Ectodermal cell (in vitro differentiated cells): ENCODE data around the gene PTPN4.
"Not testable (repeated sequence)": the region's sequence is repeated elsewhere in the genome, so short reads cannot be mapped to it uniquely, and the experiment has no call there.

Source experiments
- H3K27ac ChIP-seq: 2 replicates; pipeline ENCODE4 v1.7.0; 2013; ENCODE audit warnings: mild to moderate bottlenecking, low read depth, low read length; ENCODE audit not compliant: insufficient read depth, poor library complexity, severe bottlenecking
- H3K27me3 ChIP-seq: 2 replicates; pipeline ENCODE4 v1.7.0; 2013; ENCODE audit warnings: mild to moderate bottlenecking, low read length; ENCODE audit not compliant: insufficient read depth, control insufficient read depth, poor library complexity, severe bottlenecking
- H3K36me3 ChIP-seq: one replicate; pipeline ENCODE4 v1.7.0; 2013; ENCODE audit warnings: low read length; ENCODE audit not compliant: control insufficient read depth, insufficient read depth
- H3K4me1 ChIP-seq: one replicate; pipeline ENCODE4 v1.7.0; 2013; ENCODE audit warnings: low read length; ENCODE audit not compliant: control insufficient read depth, insufficient read depth
- H3K4me3 ChIP-seq: 2 replicates; pipeline ENCODE4 v1.7.0; 2013; ENCODE audit warnings: low read depth, low read length, control low read depth; ENCODE audit not compliant: insufficient read depth
- H3K9me3 ChIP-seq: 2 replicates; pipeline ENCODE4 v1.7.0; 2013; ENCODE audit warnings: mild to moderate bottlenecking, low read length, moderate library complexity; ENCODE audit not compliant: control insufficient read depth
- WGBS, 2 experiments: methylation state at CpG; one replicate each; pipeline ENCODE4 v1.1.7; 2013; ENCODE audit warnings: missing lambda C conversion rate in 2 of 2; 5-methylcytosine and 5-hydroxymethylcytosine counted together

PTPN4 gene

GRCh38 chr2:120012363-120012762 lies 252.6 kb downstream of the PTPN4 start:
- Histone ChIP-seq H3K27ac (peak overlapping the region; percentile 50), H3K9me3 (no peaks in the 10 kb centered on the region), H3K4me3 (peak overlapping the region; percentile 65), H3K27me3 (no peaks in the 10 kb centered on the region), H3K36me3 (no peaks in the 10 kb centered on the region), H3K4me1 (no peaks in the 10 kb centered on the region)
- 51 to 55% methylated on average over 8 of the region's 8 CpGs for WGBS, 2 experiments

- no peaks in the 10 kb centered on the region for H3K4me1 ChIP-seq
- H3K4me3 ChIP-seq: peak within 1 kb of the TSS; percentile 65
- H3K36me3 ChIP-seq: no peaks in the 10 kb centered on the region
- no peaks in the 10 kb centered on the region for H3K9me3 ChIP-seq
- H3K27ac ChIP-seq: peak within 1 kb of the TSS; percentile 91
- WGBS, 2 experiments: 0% methylated on average over 104 of the region's 104 CpGs
- no peaks in the 10 kb centered on the region for H3K27me3 ChIP-seq
These were observed 253.3 kb downstream of the PTPN4 start, which contains the start of gene EPB41L5 for GRCh38 chr2:120012771-120013596. Gene EPB41L5 (plus strand): TSS chr2:120013077. CDS start chr2:120019085, 6,008 bp downstream.

- H3K4me1 ChIP-seq: no peaks in the 10 kb centered on the region
- H3K27ac ChIP-seq: peak overlapping the region; percentile 91
- no peaks in the 10 kb centered on the region for H3K9me3 ChIP-seq
- 15% methylated on average over 11 to 16 of the region's 17 CpGs for WGBS, 2 experiments
- no peaks in the 10 kb centered on the region for H3K36me3 ChIP-seq
- H3K4me3 ChIP-seq: peak overlapping the region; percentile 65
- no peaks in the 10 kb centered on the region for H3K27me3 ChIP-seq
These were observed 254.0 kb downstream of the PTPN4 start for GRCh38 chr2:120013597-120014223.

GRCh38 chr2:120014226-120014980 lies 254.7 kb downstream of the PTPN4 start:
- Histone ChIP-seq H3K36me3 (no peaks in the 10 kb centered on the region), H3K4me1 (no peaks in the 10 kb centered on the region), H3K27ac (no peak overlapping the region), H3K9me3 (no peaks in the 10 kb centered on the region), H3K4me3 (peak overlapping the region; percentile 65), H3K27me3 (no peaks in the 10 kb centered on the region)
- 75 to 83% methylated on average over 6 to 7 of the region's 8 CpGs for WGBS, 2 experiments

GRCh38 chr2:120016800-120017199 lies 257.1 kb downstream of the PTPN4 start:
- H3K9me3 ChIP-seq: no peaks in the 10 kb centered on the region

GRCh38 chr2:120017201-120017600 lies 257.5 kb downstream of the PTPN4 start:
- WGBS, 2 experiments: 82 to 100% methylated on average over 1 of the region's 2 CpGs
- Histone ChIP-seq H3K27ac (no peak overlapping the region), H3K36me3 (no peaks in the 10 kb centered on the region), H3K27me3 (no peaks in the 10 kb centered on the region), H3K4me1 (no peaks in the 10 kb centered on the region), H3K4me3 (no peak overlapping the region), H3K9me3 (no peaks in the 10 kb centered on the region)

More at GRCh38 chr2:120016800-120017199, 257.1 kb downstream of the PTPN4 start:
- no peaks in the 10 kb centered on the region for H3K27me3 ChIP-seq
- no peaks in the 10 kb centered on the region for H3K36me3 ChIP-seq
- no peaks in the 10 kb centered on the region for H3K4me1 ChIP-seq
- no peak overlapping the region for H3K27ac ChIP-seq
- WGBS, 2 experiments: 95 to 99% methylated on average over 3 of the region's 3 CpGs
- H3K4me3 ChIP-seq: no peak overlapping the region

GRCh38 chr2:120018549-120018948 lies 258.8 kb downstream of the PTPN4 start:
- no peak overlapping the region for H3K4me3 ChIP-seq
- H3K27ac ChIP-seq: no peak overlapping the region
- WGBS, 2 experiments: 91 to 95% methylated on average over 4 of the region's 4 CpGs
- no peaks in the 10 kb centered on the region for H3K27me3 ChIP-seq
- H3K36me3 ChIP-seq: no peaks in the 10 kb centered on the region
- H3K9me3 ChIP-seq: no peaks in the 10 kb centered on the region
- H3K4me1 ChIP-seq: no peaks in the 10 kb centered on the region

- no peaks in the 10 kb centered on the region for H3K27me3 ChIP-seq
- 90 to 97% methylated on average over 1 of the region's 1 CpG for WGBS, 2 experiments
- no peaks in the 10 kb centered on the region for H3K4me1 ChIP-seq
- no peak overlapping the region for H3K27ac ChIP-seq
- H3K4me3 ChIP-seq: no peak overlapping the region
- H3K36me3 ChIP-seq: no peaks in the 10 kb centered on the region
- no peaks in the 10 kb centered on the region for H3K9me3 ChIP-seq
These were observed 260.8 kb downstream of the PTPN4 start for GRCh38 chr2:120020554-120020953.

GRCh38 chr2:120022505-120022904 lies 262.8 kb downstream of the PTPN4 start:
- not testable (repeated sequence) for H3K4me1 ChIP-seq, H3K27me3 ChIP-seq, H3K9me3 ChIP-seq, H3K4me3 ChIP-seq, H3K27ac ChIP-seq, H3K36me3 ChIP-seq
- WGBS, 2 experiments: 95 to 100% methylated on average over 1 of the region's 1 CpG

GRCh38 chr2:120026890-120027289 lies 267.2 kb downstream of the PTPN4 start:
- no peaks in the 10 kb centered on the region for H3K27me3 ChIP-seq
- 100% methylated on average over 1 of the region's 2 CpGs; no CpG with 5 or more reads in 1 of the 2 experiments for WGBS, 2 experiments
- H3K4me1 ChIP-seq: no peaks in the 10 kb centered on the region
- no peak overlapping the region for H3K27ac ChIP-seq
- H3K36me3 ChIP-seq: peaks cover 8% of the 10 kb centered on the region
- no peaks in the 10 kb centered on the region for H3K9me3 ChIP-seq
- H3K4me3 ChIP-seq: no peak overlapping the region
